SK-N-SH treated with all-trans-retinoic acid at 6 μM for 48 hours (cell line): Measurements from ENCODE around the gene UBXN2A.

Experiments
- ARNTL ChIP-seq: fragments of 450-650 bp; formaldehyde crosslinking; IDR thresholded peaks from 2 replicates; pipeline ENCODE4 v1.5.0; 2020; ENCODE audit warnings: low read depth, mild to moderate bottlenecking, moderate library complexity, borderline replicate concordance
- CSRNP3 ChIP-seq: fragments of 250-450 bp; sonication (Bioruptor Pico); IDR thresholded peaks from 2 replicates; pipeline ENCODE4 v1.5.1; 2021; ENCODE audit warnings: mild to moderate bottlenecking, moderate library complexity
- OSR1 ChIP-seq: fragments of 250-450 bp; sonication (Bioruptor Pico); IDR thresholded peaks from 2 replicates; pipeline ENCODE4 v1.8.0; 2022; ENCODE audit warnings: moderate library complexity, mild to moderate bottlenecking, inconsistent platforms
- RARB ChIP-seq: fragments of 250-450 bp; sonication (Bioruptor Pico); IDR thresholded peaks from 2 replicates; pipeline ENCODE4 v1.8.0; 2021; ENCODE audit warnings: mild to moderate bottlenecking, moderate library complexity
- SNAI2 ChIP-seq: fragments of 250-450 bp; sonication (Bioruptor Pico); IDR thresholded peaks from 2 replicates; pipeline ENCODE4 v1.5.0; 2020; ENCODE audit warnings: mild to moderate bottlenecking, moderate library complexity
- ZC3H10 ChIP-seq: fragments of 250-450 bp; sonication (Bioruptor Pico); IDR thresholded peaks from 2 replicates; pipeline ENCODE4 v1.5.1; 2021; ENCODE audit warnings: mild to moderate bottlenecking, moderate library complexity
- ZNF70 ChIP-seq: fragments of 450-650 bp; formaldehyde crosslinking; IDR thresholded peaks from 2 replicates; pipeline ENCODE4 v1.5.0; 2020; ENCODE audit warnings: mild to moderate bottlenecking, moderate library complexity
- TF ChIP-seq, protein P1 (sequence below): fragments of 250-450 bp; sonication (Bioruptor Pico); IDR thresholded peaks from 2 replicates; pipeline ENCODE4 v1.8.0; 2021; ENCODE audit warnings: low read depth, mild to moderate bottlenecking, moderate library complexity, borderline replicate concordance
- TF ChIP-seq, protein P2 (sequence below): fragments of 250-450 bp; sonication (Bioruptor Pico); IDR thresholded peaks from 2 replicates; pipeline ENCODE4 v1.5.0; 2020; ENCODE audit warnings: mild to moderate bottlenecking, moderate library complexity
- TF ChIP-seq, protein P3 (sequence below): fragments of 250-450 bp; sonication (Bioruptor Pico); IDR thresholded peaks from 2 replicates; pipeline ENCODE4 v1.8.0; 2020; ENCODE audit warnings: mild to moderate bottlenecking, moderate library complexity, borderline replicate concordance

GRCh38 chr2:23944527-23944926 is 4.3 kb downstream of the UBXN2A start:
- TF ChIP-seq ZNF70 (no peak), OSR1 (CRISPR knock-in tag) (no peak), SNAI2 (CRISPR knock-in tag) (no peak), CSRNP3 (CRISPR knock-in tag) (no peak), ZC3H10 (CRISPR knock-in tag) (no peak), ARNTL (CRISPR knock-in tag) (no peak), RARB (CRISPR knock-in tag) (no peak)
- TF ChIP-seq, protein P1, sequence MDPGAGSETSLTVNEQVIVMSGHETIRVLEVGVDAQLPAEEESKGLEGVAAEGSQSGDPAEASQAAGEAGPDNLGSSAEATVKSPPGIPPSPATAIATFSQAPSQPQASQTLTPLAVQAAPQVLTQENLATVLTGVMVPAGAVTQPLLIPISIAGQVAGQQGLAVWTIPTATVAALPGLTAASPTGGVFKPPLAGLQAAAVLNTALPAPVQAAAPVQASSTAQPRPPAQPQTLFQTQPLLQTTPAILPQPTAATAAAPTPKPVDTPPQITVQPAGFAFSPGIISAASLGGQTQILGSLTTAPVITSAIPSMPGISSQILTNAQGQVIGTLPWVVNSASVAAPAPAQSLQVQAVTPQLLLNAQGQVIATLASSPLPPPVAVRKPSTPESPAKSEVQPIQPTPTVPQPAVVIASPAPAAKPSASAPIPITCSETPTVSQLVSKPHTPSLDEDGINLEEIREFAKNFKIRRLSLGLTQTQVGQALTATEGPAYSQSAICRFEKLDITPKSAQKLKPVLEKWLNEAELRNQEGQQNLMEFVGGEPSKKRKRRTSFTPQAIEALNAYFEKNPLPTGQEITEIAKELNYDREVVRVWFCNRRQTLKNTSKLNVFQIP (CRISPR knock-in tag): no peak
- TF ChIP-seq, protein P2, sequence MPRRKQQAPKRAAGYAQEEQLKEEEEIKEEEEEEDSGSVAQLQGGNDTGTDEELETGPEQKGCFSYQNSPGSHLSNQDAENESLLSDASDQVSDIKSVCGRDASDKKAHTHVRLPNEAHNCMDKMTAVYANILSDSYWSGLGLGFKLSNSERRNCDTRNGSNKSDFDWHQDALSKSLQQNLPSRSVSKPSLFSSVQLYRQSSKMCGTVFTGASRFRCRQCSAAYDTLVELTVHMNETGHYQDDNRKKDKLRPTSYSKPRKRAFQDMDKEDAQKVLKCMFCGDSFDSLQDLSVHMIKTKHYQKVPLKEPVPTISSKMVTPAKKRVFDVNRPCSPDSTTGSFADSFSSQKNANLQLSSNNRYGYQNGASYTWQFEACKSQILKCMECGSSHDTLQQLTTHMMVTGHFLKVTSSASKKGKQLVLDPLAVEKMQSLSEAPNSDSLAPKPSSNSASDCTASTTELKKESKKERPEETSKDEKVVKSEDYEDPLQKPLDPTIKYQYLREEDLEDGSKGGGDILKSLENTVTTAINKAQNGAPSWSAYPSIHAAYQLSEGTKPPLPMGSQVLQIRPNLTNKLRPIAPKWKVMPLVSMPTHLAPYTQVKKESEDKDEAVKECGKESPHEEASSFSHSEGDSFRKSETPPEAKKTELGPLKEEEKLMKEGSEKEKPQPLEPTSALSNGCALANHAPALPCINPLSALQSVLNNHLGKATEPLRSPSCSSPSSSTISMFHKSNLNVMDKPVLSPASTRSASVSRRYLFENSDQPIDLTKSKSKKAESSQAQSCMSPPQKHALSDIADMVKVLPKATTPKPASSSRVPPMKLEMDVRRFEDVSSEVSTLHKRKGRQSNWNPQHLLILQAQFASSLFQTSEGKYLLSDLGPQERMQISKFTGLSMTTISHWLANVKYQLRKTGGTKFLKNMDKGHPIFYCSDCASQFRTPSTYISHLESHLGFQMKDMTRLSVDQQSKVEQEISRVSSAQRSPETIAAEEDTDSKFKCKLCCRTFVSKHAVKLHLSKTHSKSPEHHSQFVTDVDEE (CRISPR knock-in tag): no peak
- TF ChIP-seq, protein P3, sequence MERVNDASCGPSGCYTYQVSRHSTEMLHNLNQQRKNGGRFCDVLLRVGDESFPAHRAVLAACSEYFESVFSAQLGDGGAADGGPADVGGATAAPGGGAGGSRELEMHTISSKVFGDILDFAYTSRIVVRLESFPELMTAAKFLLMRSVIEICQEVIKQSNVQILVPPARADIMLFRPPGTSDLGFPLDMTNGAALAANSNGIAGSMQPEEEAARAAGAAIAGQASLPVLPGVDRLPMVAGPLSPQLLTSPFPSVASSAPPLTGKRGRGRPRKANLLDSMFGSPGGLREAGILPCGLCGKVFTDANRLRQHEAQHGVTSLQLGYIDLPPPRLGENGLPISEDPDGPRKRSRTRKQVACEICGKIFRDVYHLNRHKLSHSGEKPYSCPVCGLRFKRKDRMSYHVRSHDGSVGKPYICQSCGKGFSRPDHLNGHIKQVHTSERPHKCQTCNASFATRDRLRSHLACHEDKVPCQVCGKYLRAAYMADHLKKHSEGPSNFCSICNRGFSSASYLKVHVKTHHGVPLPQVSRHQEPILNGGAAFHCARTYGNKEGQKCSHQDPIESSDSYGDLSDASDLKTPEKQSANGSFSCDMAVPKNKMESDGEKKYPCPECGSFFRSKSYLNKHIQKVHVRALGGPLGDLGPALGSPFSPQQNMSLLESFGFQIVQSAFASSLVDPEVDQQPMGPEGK (CRISPR knock-in tag): no peak
